Hypothalamus (tissue), 51 donors: Measurements from ENCODE around the gene OR2H1.
"Not testable (repeated sequence)": the region's sequence is repeated elsewhere in the genome, so short reads cannot be mapped to it uniquely, and the experiment has no call there.

Experiments used
- DNase-seq, 51 donors: peaks; one replicate each; lab custom pipeline; 2025; lab: John Stamatoyannopoulos, UW

The OR2H1 gene

GRCh38 chr6:29456971-29457370 is at the start of gene OR2H1, which contains the start of gene OR11A1:
OR2H1 (plus strand) TSS chr6:29457155; CDS start chr6:29461770, 4,615 bp downstream.
OR11A1 (minus strand) TSS chr6:29457071; CDS start chr6:29427641, 29,430 bp downstream.
- no peak for DNase-seq

GRCh38 chr6:29414588-29414987 is 42.4 kb upstream of the OR2H1 start, which contains the start of gene OR12D1:
OR12D1 (plus strand) TSS chr6:29414928.
- DNase-seq = no peak

GRCh38 chr6:29419516-29419915 is 37.4 kb upstream of the OR2H1 start:
- no peak for DNase-seq

- DNase-seq = no peak
These were observed 32.8 kb upstream of the OR2H1 start for GRCh38 chr6:29424168-29424567.

GRCh38 chr6:29424575-29424974 is 32.4 kb upstream of the OR2H1 start:
- DNase-seq = no peak

- DNase-seq = no peak
These were observed 31.9 kb upstream of the OR2H1 start for GRCh38 chr6:29425075-29425474.

GRCh38 chr6:29426654-29427053 is 30.3 kb upstream of the OR2H1 start:
- DNase-seq = no peak

GRCh38 chr6:29436730-29437129 is 20.2 kb upstream of the OR2H1 start:
- DNase-seq = not testable (repeated sequence)

GRCh38 chr6:29439006-29439405 is 17.9 kb upstream of the OR2H1 start, which contains the start of gene OR10C1:
OR10C1 (plus strand) TSS chr6:29439306; CDS start chr6:29440016, 710 bp downstream.
- DNase-seq = no peak

- no peak for DNase-seq
These were observed 14.2 kb upstream of the OR2H1 start for GRCh38 chr6:29442719-29443118.

- DNase-seq = not testable (repeated sequence)
These were observed 12.9 kb upstream of the OR2H1 start for GRCh38 chr6:29444031-29444430.

- no peak for DNase-seq
These were observed 9.3 kb upstream of the OR2H1 start for GRCh38 chr6:29447670-29448069.

GRCh38 chr6:29451471-29452193 is 5.3 kb upstream of the OR2H1 start:
- DNase-seq = no peak

GRCh38 chr6:29461021-29461814 is 4.3 kb downstream of the OR2H1 start:
- DNase-seq = no peak

GRCh38 chr6:29462022-29462421 is 5.1 kb downstream of the OR2H1 start:
- no peak for DNase-seq

- DNase-seq = no peak
These were observed 8.3 kb downstream of the OR2H1 start for GRCh38 chr6:29465279-29465678.

GRCh38 chr6:29465801-29466200 is 8.8 kb downstream of the OR2H1 start:
- DNase-seq = no peak

GRCh38 chr6:29466241-29466640 is 9.3 kb downstream of the OR2H1 start:
- no peak for DNase-seq

- DNase-seq = no peak
These were observed 18.0 kb downstream of the OR2H1 start for GRCh38 chr6:29474996-29475395.

- no peak for DNase-seq
These were observed 21.0 kb downstream of the OR2H1 start for GRCh38 chr6:29477923-29478450.

- DNase-seq = no peak
These were observed 21.8 kb downstream of the OR2H1 start for GRCh38 chr6:29478740-29479139.
